ENCODE measurements around the gene ABR.
"Not testable (repeated sequence)": the region's sequence is repeated elsewhere in the genome, so short reads cannot be mapped to it uniquely, and the experiment has no call there.

The ABR gene

GRCh38 chr17:1095090-1095852 is 84.5 kb downstream of the ABR start:
- no peak for DNase-seq (ENCODE audit: low spot score)

GRCh38 chr17:1094591-1094990 is 85.2 kb downstream of the ABR start:
- DNase-seq (ENCODE audit: low spot score): no peak

- no peak for DNase-seq (ENCODE audit: low spot score)
Measured at GRCh38 chr17:1091900-1092299, 87.9 kb downstream of the ABR start.

GRCh38 chr17:1091190-1091534 is 88.6 kb downstream of the ABR start:
- DNase-seq (ENCODE audit: low spot score): no peak

GRCh38 chr17:1090465-1091189 is 89.2 kb downstream of the ABR start:
- no peak for DNase-seq (ENCODE audit: low spot score)

GRCh38 chr17:1089915-1090314 is 89.9 kb downstream of the ABR start:
- DNase-seq (ENCODE audit: low spot score): no peak

GRCh38 chr17:1087381-1088241 is 92.2 kb downstream of the ABR start:
- no peak for DNase-seq (ENCODE audit: low spot score)

GRCh38 chr17:1083451-1084187 is 96.2 kb downstream of the ABR start:
- no peak for DNase-seq (ENCODE audit: low spot score)

- no peak for DNase-seq (ENCODE audit: low spot score)
Measured at GRCh38 chr17:1082579-1082978, 97.2 kb downstream of the ABR start.

- DNase-seq (ENCODE audit: low spot score): no peak
Measured at GRCh38 chr17:1078831-1079561, 100.8 kb downstream of the ABR start.

- no peak for DNase-seq (ENCODE audit: low spot score)
Measured at GRCh38 chr17:1077986-1078711, 101.6 kb downstream of the ABR start.

GRCh38 chr17:1077581-1077985 is 102.2 kb downstream of the ABR start:
- DNase-seq (ENCODE audit: low spot score): no peak

- no peak for DNase-seq (ENCODE audit: low spot score)
Measured at GRCh38 chr17:1076982-1077302, 102.8 kb downstream of the ABR start.

- DNase-seq (ENCODE audit: low spot score): no peak
Measured at GRCh38 chr17:1076299-1076981, 103.3 kb downstream of the ABR start.

- no peak for DNase-seq (ENCODE audit: low spot score)
Measured at GRCh38 chr17:1074886-1075605, 104.7 kb downstream of the ABR start.

- not testable (repeated sequence) for DNase-seq (ENCODE audit: low spot score)
Measured at GRCh38 chr17:1073963-1074625, 105.7 kb downstream of the ABR start.

- no peak for DNase-seq (ENCODE audit: low spot score)
Measured at GRCh38 chr17:1073241-1073962, 106.4 kb downstream of the ABR start.

- no peak for DNase-seq (ENCODE audit: low spot score)
Measured at GRCh38 chr17:1072551-1072961, 107.2 kb downstream of the ABR start.

Measured in left forelimb (tissue), 1 donor.